HG02884 (cell line): ENCODE data around the gene IHH.

Experiments used
- ATAC-seq: cut with Tn5 transposase; IDR thresholded peaks from one replicate; pipeline ENCODE4 v1.9.1; 2021; ENCODE audit warnings: mild to moderate bottlenecking, moderate library complexity; ENCODE audit not compliant: unreplicated experiment

The IHH gene

GRCh38 chr2:219060821-219061791, at the start of gene IHH:
Gene IHH (minus strand): TSS chr2:219060921. CDS start chr2:219060467, 454 bp downstream.
- ATAC-seq, result no peak

GRCh38 chr2:219109471-219109870, 48.8 kb upstream of the IHH start:
- ATAC-seq, result no peak

- no peak for ATAC-seq
These were observed 47.0 kb upstream of the IHH start for GRCh38 chr2:219107758-219108157.

- ATAC-seq, result no peak
These were observed 45.5 kb upstream of the IHH start for GRCh38 chr2:219106251-219106650.

- ATAC-seq, result no peak
These were observed 43.6 kb upstream of the IHH start for GRCh38 chr2:219104107-219105035.

- ATAC-seq, result no peak
These were observed 38.6 kb upstream of the IHH start for GRCh38 chr2:219099329-219099728.

- ATAC-seq, result no peak
These were observed 34.8 kb upstream of the IHH start for GRCh38 chr2:219095406-219095935.

GRCh38 chr2:219094171-219094570, 33.5 kb upstream of the IHH start:
- ATAC-seq, result no peak

GRCh38 chr2:219090436-219091299, 29.9 kb upstream of the IHH start:
- no peak for ATAC-seq

GRCh38 chr2:219089330-219089729, 28.6 kb upstream of the IHH start:
- ATAC-seq, result no peak

- ATAC-seq, result no peak
These were observed 27.1 kb upstream of the IHH start for GRCh38 chr2:219087848-219088247.

GRCh38 chr2:219087361-219087760, 26.6 kb upstream of the IHH start:
- no peak for ATAC-seq

GRCh38 chr2:219086196-219086595, 25.5 kb upstream of the IHH start:
- ATAC-seq, result no peak

- no peak for ATAC-seq
These were observed 24.1 kb upstream of the IHH start for GRCh38 chr2:219084791-219085190.

- ATAC-seq, result no peak
These were observed 21.7 kb upstream of the IHH start for GRCh38 chr2:219082332-219082958.

- ATAC-seq, result no peak
These were observed 21.1 kb upstream of the IHH start for GRCh38 chr2:219081701-219082331.

- no peak for ATAC-seq
These were observed 20.4 kb upstream of the IHH start for GRCh38 chr2:219081096-219081495.

GRCh38 chr2:219079417-219079816, 18.7 kb upstream of the IHH start:
- no peak for ATAC-seq

- ATAC-seq, result no peak
These were observed 18.2 kb upstream of the IHH start for GRCh38 chr2:219078951-219079350.
